Effector memory CD8-positive, alpha-beta T cell (primary cell): ENCODE results near the gene COPB2.

ENCODE experiments used
- ATAC-seq: fragments of 150-1000 bp; cut with Tn5 transposase; replicated peaks from 2 replicates; pipeline ENCODE4 v1.10.0; 2021; ENCODE audit warnings: mild to moderate bottlenecking, moderate library complexity
- DNase-seq, 3 experiments: peaks; one replicate each; pipeline ENCODE4 v3.0.0; 2021
- H3K27ac Mint-ChIP-seq, 2 donors: one replicate each; pipeline ENCODE4 v1.8.0; 2022; ENCODE audit warnings: mild to moderate bottlenecking in 2 of 2, mixed read lengths in 2 of 2, moderate library complexity in 2 of 2
- H3K27me3 Mint-ChIP-seq, 2 donors: one replicate each; pipeline ENCODE4 v1.8.0; 2022; ENCODE audit warnings: mixed read lengths in 2 of 2
- H3K36me3 Mint-ChIP-seq: one replicate; pipeline ENCODE4 v1.8.0; 2022; ENCODE audit warnings: mild to moderate bottlenecking, moderate library complexity, mixed read lengths; ENCODE audit not compliant: insufficient read depth
- H3K4me1 Mint-ChIP-seq, 2 donors: one replicate each; pipeline ENCODE4 v1.8.0; 2022; ENCODE audit warnings: low read depth in 2 of 2, mixed read lengths in 2 of 2
- H3K4me3 Mint-ChIP-seq, 2 donors: one replicate each; pipeline ENCODE4 v1.8.0; 2022; ENCODE audit warnings: mild to moderate bottlenecking in 2 of 2, mixed read lengths in 2 of 2, moderate library complexity in 2 of 2
- H3K9me3 Mint-ChIP-seq, 2 donors: one replicate each; pipeline ENCODE4 v1.8.0; 2022; ENCODE audit warnings: mixed read lengths in 2 of 2
- total RNA-seq, 9 experiments: gene quantifications; one replicate each; lab custom pipeline; 2026; lab: John Stamatoyannopoulos, UW

The COPB2 gene
- total RNA-seq = 50.4 to 273 (median 165) reads per million in 9 experiments

GRCh38 chr3:139389552-139390368 is at the start of gene COPB2:
Gene COPB2 (minus strand): TSS chr3:139389647. CDS start chr3:139389550, 97 bp downstream.
- no peaks in the 10 kb centered on the region for H3K9me3 Mint-ChIP-seq
- H3K27me3 Mint-ChIP-seq = no peaks in the 10 kb centered on the region
- H3K4me3 Mint-ChIP-seq = peak within 1 kb of the TSS; percentile 84 to 91
- peak; percentile 91 for ATAC-seq
- peak; percentile 96 to 97 (median 97) for DNase-seq
- peaks cover 33% of the 10 kb centered on the region for H3K36me3 Mint-ChIP-seq
- peak within 1 kb of the TSS; percentile 98 for H3K27ac Mint-ChIP-seq
- peaks cover 17 to 46% of the 10 kb centered on the region in 2 donors for H3K4me1 Mint-ChIP-seq

GRCh38 chr3:139434764-139435307 is 45.4 kb upstream of the COPB2 start:
- Mint-ChIP-seq H3K4me1 (no peaks in the 10 kb centered on the region), H3K4me3 (no peak overlapping the region), H3K27ac (no peak overlapping the region), H3K36me3 (peaks cover 3% of the 10 kb centered on the region), H3K9me3 (no peaks in the 10 kb centered on the region), H3K27me3 (peaks cover 0 to 4% of the 10 kb centered on the region in 2 donors)
- no peak for DNase-seq
- no peak for ATAC-seq

- H3K36me3 Mint-ChIP-seq = peaks cover 3% of the 10 kb centered on the region
- ATAC-seq = no peak
- H3K4me1 Mint-ChIP-seq = no peaks in the 10 kb centered on the region
- no peak overlapping the region for H3K4me3 Mint-ChIP-seq
- no peaks in the 10 kb centered on the region for H3K9me3 Mint-ChIP-seq
- no peak overlapping the region for H3K27ac Mint-ChIP-seq
- no peak for DNase-seq
- H3K27me3 Mint-ChIP-seq = peaks cover 0 to 4% of the 10 kb centered on the region in 2 donors
Measured at GRCh38 chr3:139434228-139434627, 44.8 kb upstream of the COPB2 start.

DNA sequence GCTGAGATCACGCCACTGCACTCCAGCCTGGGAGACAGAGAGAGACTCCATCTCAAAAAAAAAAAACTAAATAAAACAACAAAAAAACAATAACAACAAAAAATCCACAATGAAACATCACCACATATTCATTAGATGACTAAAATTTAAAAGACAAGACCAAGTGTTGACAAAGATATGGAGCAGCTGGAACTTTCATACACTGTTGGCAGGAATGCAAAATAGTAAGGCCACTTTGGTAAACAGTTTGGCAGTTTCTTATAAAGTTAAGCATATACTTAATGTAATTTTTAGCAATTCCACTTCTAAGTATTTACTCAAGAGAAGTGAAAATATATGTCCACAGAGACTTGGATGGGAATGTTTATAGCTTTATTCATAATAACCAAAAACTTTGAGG is 43.6 kb upstream of the COPB2 start:
- Mint-ChIP-seq H3K27me3 (peaks cover 0 to 4% of the 10 kb centered on the region in 2 donors), H3K4me3 (no peak overlapping the region), H3K27ac (no peak overlapping the region), H3K36me3 (peaks cover 3% of the 10 kb centered on the region), H3K9me3 (no peaks in the 10 kb centered on the region), H3K4me1 (no peaks in the 10 kb centered on the region)
- DNase-seq (no peak), ATAC-seq (no peak)

DNA sequence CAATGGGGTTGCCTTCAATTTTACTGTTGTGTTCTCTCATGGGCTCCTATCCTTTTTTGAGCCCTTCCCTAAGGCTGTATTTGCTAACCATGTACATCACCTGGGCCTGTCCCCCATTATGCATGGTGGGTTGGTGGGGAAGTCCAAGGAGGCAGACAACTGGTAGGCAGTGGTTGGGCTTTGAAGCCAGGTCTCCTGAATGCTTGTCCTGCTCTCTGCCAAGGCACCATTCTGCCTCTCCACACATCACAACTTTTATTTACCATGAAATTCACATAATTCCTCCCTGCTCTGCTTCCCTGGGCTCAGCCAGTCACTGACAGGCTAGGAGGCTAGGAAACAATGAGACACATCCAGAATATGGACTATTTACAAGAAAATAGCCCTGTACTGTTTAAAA is 41.0 kb upstream of the COPB2 start:
- no peak for ATAC-seq
- H3K27ac Mint-ChIP-seq = no peak overlapping the region
- no peak overlapping the region for H3K4me3 Mint-ChIP-seq
- peaks cover 3% of the 10 kb centered on the region for H3K36me3 Mint-ChIP-seq
- no peaks in the 10 kb centered on the region for H3K27me3 Mint-ChIP-seq
- H3K4me1 Mint-ChIP-seq = peaks cover 0 to 4% of the 10 kb centered on the region in 2 donors
- no peaks in the 10 kb centered on the region for H3K9me3 Mint-ChIP-seq
- no peak for DNase-seq

DNA sequence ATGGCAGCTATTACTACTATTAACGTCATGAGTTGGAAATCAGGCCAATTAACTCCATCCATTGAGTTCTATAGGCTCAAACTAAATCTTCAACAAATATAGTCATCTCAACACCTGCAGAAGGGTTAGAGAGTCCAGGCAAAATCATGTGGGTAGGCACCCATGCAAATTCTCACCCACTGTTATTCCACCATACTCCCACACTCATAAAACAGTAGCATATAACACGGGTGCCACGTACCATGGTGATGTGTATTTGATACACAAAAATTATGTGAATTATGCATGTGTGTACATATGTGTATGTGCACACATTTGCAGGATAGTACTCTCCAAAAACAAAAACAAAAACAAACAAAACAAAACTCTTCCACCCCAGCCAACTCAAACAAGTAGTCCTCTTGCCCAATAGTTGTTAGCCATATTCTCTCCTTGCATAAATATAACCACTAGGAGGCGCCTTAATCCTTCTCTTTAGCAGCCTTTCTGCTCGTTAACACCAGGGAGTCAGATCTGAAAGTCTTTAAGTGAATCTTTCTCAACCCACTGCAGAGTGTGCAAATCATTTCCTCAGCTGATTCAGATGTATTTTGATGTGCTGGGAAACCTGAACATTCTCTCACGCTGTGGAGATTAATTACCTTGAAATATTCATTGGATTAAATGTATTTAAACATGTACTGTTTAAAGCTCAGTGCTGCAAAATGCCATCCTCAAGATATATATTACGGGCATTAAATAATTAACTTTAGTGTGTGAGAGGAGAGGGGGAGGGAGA is 38.0 kb upstream of the COPB2 start:
- H3K4me3 Mint-ChIP-seq = no peak overlapping the region
- H3K27ac Mint-ChIP-seq = no peak overlapping the region
- DNase-seq (peak; percentile 2 to 4 (median 2)), ATAC-seq (peak; percentile 41)
- no peaks in the 10 kb centered on the region for H3K27me3 Mint-ChIP-seq
- no peaks in the 10 kb centered on the region for H3K9me3 Mint-ChIP-seq
- peaks cover 0 to 4% of the 10 kb centered on the region in 2 donors for H3K4me1 Mint-ChIP-seq
- H3K36me3 Mint-ChIP-seq = peaks cover 3% of the 10 kb centered on the region

DNA sequence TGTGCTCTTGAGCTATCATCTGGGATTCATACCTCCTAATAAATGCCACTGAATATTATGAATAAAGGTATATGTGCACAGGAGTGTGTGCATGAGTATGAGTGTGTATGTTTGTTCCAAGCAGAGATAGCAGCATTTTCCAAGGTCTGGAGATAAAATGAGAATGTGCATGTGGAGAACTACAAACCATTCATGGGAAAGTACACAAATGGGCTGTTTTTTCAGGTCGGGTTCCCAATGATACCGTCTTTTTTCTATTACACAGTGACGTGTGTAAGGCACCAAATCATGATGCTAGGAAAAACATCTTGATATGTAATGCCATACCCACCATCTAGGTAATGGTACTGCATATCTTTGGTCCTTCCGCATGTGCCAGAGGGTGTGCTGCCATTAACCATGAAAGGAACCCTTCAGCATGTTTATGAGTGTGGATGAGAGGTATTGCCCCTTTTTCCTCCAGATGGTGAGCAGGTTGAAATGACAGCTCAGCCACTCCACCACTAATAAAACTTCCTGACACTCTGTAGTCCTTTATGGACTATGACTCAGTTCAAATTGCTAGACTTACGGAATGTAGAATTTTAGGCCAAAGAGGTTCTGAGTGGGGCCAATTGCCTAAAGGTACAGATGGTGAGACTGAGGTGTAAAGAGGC is 36.4 kb upstream of the COPB2 start:
- DNase-seq = no peak
- Mint-ChIP-seq H3K27me3 (no peaks in the 10 kb centered on the region), H3K36me3 (peaks cover 3% of the 10 kb centered on the region), H3K4me3 (no peak overlapping the region), H3K27ac (no peak overlapping the region), H3K9me3 (no peaks in the 10 kb centered on the region), H3K4me1 (peaks cover 0 to 4% of the 10 kb centered on the region in 2 donors)
- ATAC-seq = no peak

DNA sequence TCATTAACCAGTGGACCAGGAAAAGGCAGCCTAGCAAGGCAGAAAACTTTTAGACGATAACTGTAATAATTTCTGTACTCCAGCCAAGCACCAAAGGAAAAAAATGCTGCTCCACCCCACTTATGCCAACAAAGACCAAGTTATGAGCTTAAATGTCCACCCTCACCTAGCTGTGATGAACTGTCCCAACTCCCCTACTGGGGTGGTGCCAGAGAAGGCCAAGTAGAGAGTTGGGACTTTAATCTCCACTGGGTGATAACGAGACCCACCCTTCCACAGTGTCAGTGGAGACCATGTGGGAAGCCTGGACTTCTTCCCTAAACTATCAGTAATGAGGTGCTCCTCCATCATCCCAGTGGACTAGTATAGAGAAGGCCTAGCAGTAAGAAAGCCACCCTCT is 33.8 kb upstream of the COPB2 start:
- peaks cover 0 to 4% of the 10 kb centered on the region in 2 donors for H3K4me1 Mint-ChIP-seq
- H3K36me3 Mint-ChIP-seq = no peaks in the 10 kb centered on the region
- no peak overlapping the region for H3K4me3 Mint-ChIP-seq
- no peak for ATAC-seq
- no peak for DNase-seq
- H3K27ac Mint-ChIP-seq = no peak overlapping the region
- H3K9me3 Mint-ChIP-seq = no peaks in the 10 kb centered on the region
- no peaks in the 10 kb centered on the region for H3K27me3 Mint-ChIP-seq

GRCh38 chr3:139421460-139421859 is 32.0 kb upstream of the COPB2 start:
- no peak overlapping the region for H3K27ac Mint-ChIP-seq
- ATAC-seq (no peak), DNase-seq (no peak)
- H3K9me3 Mint-ChIP-seq = peaks cover 0 to 7% of the 10 kb centered on the region in 2 donors
- H3K36me3 Mint-ChIP-seq = no peaks in the 10 kb centered on the region
- H3K4me1 Mint-ChIP-seq = no peaks in the 10 kb centered on the region
- no peak overlapping the region for H3K4me3 Mint-ChIP-seq
- H3K27me3 Mint-ChIP-seq = no peaks in the 10 kb centered on the region

GRCh38 chr3:139421040-139421439 is 31.6 kb upstream of the COPB2 start:
- Mint-ChIP-seq H3K9me3 (peaks cover 0 to 11% of the 10 kb centered on the region in 2 donors), H3K4me3 (no peak overlapping the region), H3K36me3 (no peaks in the 10 kb centered on the region), H3K4me1 (no peaks in the 10 kb centered on the region), H3K27me3 (no peaks in the 10 kb centered on the region), H3K27ac (no peak overlapping the region)
- ATAC-seq (no peak), DNase-seq (no peak)

DNA sequence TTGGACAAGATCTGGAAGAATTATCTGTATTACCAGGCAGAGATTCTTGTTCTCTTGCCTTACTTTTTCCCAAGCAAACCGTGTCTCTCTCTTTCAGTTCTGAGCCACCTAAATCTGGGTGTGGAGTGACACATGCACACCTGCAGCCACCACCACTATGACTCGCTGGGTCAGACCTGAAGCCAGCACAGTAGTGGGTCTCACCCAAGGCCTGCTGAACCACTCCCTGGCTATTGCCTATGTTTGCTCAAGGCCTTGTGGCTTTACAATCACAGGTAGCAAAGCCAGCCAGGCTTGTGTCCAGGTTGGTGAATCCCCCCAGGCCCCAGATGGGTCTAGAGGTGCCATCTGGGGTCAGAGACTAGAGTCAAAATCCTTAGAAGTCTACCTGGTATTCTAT is 28.7 kb upstream of the COPB2 start:
- DNase-seq (no peak), ATAC-seq (no peak)
- Mint-ChIP-seq H3K4me3 (no peak overlapping the region), H3K27ac (no peak overlapping the region), H3K9me3 (peaks cover 5 to 40% of the 10 kb centered on the region in 2 donors), H3K36me3 (no peaks in the 10 kb centered on the region), H3K27me3 (no peaks in the 10 kb centered on the region), H3K4me1 (no peaks in the 10 kb centered on the region)

DNA sequence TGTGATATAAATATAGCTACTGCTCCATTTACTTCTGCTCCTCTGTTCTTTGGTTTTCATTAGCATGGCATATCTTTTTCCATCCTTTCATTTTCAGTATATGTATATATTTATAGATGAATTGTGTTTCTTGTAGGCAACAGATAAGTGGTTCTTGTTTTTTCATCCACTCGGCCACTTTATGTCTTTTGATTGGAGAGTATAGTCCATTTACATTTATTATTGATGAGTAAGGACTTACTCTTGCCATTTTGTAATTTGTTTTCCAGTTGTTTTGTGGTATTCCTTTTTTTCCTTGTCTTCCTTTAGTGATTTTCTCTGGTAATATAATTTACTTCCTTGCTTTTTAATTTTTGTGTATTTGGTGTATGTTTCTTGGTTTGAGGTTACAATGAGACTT is 26.8 kb upstream of the COPB2 start:
- Mint-ChIP-seq H3K27me3 (peaks cover 0 to 5% of the 10 kb centered on the region in 2 donors), H3K4me3 (no peak overlapping the region), H3K4me1 (no peaks in the 10 kb centered on the region), H3K9me3 (peaks cover 11 to 55% of the 10 kb centered on the region in 2 donors), H3K27ac (no peak overlapping the region), H3K36me3 (no peaks in the 10 kb centered on the region)
- ATAC-seq (no peak), DNase-seq (no peak)

DNA sequence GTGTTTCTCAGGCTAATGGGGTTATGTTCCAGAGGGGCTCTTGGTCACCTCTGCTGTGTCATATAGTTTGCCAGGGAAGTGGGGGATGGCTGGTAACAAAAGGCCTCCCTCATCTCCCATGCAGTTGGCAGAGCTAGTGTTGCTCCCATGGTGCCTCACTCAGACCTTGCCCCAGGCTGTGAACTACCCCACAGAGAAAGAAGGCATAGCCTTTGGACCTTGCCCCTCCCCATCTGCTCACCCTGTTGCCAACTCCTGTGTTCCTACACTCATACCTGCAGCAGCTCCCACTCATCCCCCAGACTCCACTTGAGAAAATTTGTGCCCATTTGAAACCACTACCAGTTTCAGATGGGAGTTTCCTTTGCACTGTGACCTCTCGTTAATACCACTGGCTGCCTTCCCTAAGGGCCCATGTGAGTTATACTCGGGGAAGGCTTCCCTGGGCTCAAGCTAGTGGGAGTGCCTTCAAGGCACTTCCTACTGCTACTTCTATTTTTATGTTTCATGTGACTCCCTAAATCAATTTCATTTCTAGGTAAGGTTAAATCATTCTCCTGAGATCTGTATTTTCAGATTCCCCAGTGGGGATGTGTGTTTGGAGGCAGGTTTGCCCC is 25.3 kb upstream of the COPB2 start:
- Mint-ChIP-seq H3K9me3 (peaks cover 11 to 57% of the 10 kb centered on the region in 2 donors), H3K27me3 (peaks cover 0 to 5% of the 10 kb centered on the region in 2 donors), H3K27ac (no peak overlapping the region), H3K4me1 (no peaks in the 10 kb centered on the region), H3K4me3 (no peak overlapping the region), H3K36me3 (no peaks in the 10 kb centered on the region)
- DNase-seq = no peak
- no peak for ATAC-seq
